ENCODE data around the gene COMMD4.
"Not testable (repeated sequence)": the region's sequence is repeated elsewhere in the genome, so short reads cannot be mapped to it uniquely, and the experiment has no call there.

The COMMD4 gene

DNA sequence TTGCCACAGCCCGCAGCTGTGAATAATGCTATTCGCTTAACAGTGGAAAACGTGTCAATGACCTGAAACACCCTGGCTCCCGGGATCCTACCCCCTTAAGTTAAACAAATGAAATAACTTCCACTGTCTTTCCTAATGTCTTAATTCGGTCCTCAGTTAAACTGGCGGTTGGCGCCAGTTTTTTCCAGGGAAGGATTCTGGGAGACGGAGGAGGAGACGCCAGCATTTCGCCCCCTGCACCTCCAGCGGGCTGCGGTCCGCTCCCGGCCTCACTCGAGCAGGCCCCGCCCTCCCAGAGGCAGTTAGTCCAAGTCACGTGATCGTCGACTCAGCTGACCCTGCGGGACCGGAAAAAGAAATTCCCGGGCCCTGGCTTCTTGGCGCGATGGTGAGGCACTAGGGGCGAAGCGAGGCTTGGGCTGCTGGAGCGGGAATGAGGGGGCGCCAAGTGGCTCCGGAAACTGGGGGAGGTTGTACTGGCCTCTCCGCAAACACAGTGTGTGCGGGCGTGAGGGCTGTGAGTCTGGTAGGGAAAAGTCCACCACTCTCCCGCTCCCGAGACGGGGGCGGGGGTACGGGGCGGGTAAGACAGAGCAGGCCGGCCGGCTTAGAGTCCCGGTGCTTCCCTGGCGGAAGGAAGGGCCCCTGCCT lies at the start of gene COMMD4:
TSS of gene COMMD4 (plus strand) at position 359 of the 651 bp plus-strand sequence. CDS start at position 386, 27 bp downstream.
- DNase-seq = peak; percentile 61

DNA sequence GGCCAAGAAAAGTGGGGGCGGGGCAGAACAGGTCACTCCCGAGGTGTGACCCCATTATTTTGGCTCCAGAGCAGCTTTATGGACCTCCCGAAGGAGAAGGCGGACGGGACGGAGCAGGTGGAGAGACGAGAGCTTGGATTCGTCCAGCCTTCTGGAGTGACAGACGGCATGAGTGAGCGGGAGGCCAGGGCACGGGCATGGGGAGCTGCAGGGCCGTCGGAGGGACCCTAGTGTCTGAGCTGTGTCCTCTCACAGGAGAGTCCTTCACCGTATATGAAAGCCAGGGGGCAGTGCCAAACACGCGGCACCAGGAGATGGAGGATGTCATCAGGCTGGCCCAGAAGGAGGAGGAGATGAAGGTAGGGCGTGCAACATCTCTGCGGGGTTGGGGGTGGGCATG lies 42.2 kb upstream of the COMMD4 start:
- not testable (repeated sequence) for DNase-seq

DNA sequence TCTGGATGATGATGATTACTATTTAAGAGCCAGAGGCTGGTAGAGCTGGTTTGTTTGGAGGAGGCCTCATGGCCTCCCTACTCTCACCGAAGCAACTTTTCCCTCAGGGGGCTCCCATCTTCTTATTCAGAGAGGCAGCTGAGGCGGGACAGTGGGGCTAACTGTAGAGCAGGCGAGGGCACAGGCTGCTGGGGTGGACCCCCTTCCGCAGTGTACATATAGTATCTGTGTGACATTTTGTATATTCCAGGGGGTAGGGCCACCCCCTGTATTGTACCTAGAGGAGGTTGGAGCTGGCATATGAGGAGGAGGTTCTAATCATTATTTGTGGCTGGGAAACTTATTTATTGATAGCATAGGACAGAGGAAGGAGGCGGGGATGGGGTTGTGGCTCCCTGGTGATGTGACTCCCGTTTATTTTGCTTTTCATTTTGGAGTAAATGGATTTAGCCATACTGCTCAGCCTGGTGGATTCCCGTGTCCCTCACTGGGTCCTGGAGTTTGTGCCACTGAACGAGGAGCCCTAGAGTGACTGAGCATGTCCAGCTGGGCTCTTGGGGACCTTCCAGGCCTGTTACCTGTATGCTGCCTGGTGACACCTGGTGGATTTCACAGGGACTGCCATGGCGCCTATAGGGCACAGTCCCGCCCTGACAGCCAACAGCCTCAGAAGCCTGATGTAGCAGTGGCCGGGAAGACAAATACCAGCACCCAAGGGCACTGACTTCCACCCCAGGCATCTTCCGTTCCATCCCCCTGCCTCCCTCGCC lies 37.1 kb upstream of the COMMD4 start:
- DNase-seq = not testable (repeated sequence)

DNA sequence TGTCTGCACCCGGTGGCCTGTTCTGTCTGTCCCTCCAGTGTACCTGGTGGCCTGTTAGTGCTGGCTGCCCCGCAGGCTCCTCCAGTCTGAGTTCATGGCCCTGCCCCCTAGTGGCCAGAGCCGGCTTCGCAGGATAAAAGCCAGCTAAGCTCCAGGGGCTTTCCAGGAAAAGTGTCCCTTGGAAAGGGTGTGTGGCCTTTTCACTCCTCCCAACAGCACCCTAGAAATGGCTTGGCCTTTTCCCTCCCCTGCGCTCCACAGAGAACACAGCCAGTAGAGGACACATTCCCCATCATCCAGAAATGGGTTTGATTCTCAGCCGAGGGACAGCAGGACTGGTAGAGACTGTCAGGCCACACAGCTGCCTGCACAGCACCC lies 36.6 kb upstream of the COMMD4 start:
- not testable (repeated sequence) for DNase-seq

DNA sequence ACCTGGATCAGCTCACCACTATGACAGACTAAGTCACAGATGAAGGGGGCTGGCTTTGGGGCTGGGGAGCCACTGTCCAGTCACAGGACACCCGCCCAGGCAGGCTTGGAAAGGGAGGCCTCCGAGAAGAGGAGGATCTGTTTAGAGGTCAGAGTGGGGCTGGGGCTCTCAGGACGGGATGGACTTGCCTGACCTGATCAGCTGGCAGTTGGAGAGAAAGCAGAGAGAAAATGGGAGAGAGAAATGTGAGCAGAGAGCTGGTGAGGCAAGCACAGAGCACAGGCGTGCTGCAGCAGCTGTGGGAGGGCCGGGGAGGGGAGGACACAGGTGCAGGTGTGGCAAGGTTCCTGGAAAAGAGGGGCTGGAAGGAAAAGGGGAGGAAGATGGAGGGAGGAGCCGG lies 35.8 kb upstream of the COMMD4 start:
- not testable (repeated sequence) for DNase-seq

DNA sequence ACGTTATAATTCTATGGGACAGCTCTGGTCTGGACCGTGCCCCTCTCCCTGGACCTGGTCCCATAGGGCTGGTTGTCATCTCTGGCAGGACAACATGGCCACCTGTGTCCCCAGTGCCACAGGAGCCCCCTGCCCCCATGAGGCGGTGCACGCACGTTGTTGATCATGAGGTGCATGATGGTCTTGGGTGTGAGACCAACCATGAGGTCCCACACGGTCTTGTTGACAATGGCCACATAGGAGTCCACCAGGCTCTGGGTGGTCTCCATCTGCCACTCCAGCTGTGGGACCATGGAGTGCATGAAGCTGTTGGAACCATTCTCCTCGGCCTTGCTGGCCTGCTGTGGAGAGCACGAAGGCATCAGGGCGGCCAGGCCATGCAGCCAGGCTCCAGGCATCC lies 33.5 kb upstream of the COMMD4 start:
- DNase-seq = no peak

DNA sequence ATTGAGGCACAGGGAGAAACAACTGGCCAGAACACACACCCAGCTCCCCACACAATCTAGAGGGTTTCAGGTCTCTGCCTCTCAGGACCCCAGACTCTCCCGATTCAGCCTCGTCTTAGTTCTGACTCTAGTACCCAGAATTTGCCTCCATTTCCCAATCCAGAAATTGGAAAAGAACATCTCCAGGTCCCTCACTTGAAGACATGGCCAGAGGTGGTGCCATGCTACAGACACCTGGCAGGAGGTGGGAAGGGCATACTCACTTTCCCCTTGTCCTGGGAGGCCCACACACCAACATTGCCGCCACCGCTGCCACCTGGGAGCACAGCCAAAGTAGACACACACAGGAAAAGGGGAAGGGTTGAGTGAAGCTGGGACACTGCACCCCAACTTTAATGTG lies 33.1 kb upstream of the COMMD4 start:
- not testable (repeated sequence) for DNase-seq

DNA sequence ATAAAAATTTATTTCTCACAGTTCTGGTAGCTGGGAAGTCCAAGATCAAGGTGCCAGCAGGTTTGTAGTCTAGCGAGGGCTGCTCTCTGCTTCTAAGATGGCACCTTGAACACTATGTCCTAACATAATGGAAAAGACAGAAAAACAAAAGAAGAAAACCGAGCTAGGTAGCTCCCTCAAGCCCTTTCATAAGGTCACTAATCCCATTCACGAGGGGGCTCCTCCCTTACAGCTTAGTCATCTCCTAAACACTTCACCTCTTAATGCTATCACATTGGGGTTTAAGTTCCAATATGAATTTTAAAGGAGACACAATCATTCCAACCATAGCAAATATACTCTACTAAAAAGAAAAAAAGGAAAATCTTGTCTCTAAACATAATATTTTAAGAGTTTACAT lies 29.7 kb upstream of the COMMD4 start:
- no peak for DNase-seq

DNA sequence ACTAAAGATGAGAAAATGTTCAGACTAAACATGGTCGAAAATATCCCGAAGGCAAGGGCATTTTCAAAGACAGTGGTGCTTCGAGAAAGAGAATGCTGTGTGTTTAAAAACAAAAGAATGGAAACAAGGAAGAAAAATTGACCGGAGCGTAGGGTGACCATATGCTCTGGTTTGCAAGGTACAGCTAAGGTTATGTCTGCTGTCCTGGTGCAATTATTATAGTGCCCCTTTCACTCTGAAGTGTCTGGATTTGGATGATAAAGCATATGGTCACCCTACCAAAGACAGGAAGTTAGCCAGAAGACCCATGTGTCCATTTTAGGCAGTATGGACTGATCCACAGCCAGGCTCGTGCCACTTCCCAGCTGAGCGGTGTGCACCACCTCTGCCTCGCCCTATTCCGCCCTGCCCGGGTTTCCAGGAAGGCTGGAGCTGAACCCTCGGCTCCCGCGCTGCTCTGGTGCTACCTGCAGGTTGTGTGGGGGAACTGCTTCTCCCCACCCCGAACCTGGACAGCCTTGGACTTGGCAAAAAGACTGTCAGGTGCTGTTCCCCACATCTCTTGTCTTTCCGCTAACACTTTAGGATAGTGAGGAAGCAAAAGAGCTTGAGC lies 28.0 kb upstream of the COMMD4 start:
- DNase-seq = peak; percentile 4

DNA sequence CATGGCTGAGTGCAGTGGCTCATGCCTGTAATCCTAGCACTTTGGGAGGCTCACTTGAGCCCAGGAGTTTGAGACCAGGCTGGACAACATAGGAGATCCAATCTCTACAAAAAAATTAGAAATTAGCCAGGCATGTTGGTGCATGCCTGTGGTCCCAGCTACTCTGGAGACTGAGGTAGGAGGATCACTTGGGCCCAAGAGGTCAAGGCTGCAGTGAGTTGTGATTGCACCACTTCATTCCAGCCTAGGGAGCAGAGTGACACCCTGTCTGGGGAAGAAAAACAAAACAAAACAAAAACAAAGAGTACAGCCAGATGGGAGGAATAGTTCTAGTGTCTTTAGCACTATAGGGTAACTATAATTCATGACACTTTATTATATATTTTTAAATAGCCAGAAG lies 26.2 kb upstream of the COMMD4 start:
- DNase-seq = no peak

DNA sequence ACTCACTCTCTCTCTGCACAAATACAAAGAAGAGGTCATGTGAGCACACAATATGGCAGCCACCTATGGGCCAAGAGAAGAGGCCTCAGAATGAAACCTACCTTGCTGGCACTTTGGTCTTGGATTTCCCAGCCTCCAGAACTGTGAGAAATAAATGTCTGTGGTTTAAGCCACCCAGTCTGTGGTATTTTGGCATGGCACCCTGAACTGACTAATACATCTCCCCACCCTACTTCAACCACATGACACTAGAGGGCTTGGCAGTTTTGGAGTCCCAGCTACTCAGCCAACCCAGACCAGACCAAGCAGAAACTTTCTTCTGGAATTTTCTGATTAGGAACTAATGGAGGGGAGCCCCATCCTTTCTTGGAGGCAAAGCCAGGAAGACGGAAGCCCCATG lies 23.3 kb upstream of the COMMD4 start:
- not testable (repeated sequence) for DNase-seq

DNA sequence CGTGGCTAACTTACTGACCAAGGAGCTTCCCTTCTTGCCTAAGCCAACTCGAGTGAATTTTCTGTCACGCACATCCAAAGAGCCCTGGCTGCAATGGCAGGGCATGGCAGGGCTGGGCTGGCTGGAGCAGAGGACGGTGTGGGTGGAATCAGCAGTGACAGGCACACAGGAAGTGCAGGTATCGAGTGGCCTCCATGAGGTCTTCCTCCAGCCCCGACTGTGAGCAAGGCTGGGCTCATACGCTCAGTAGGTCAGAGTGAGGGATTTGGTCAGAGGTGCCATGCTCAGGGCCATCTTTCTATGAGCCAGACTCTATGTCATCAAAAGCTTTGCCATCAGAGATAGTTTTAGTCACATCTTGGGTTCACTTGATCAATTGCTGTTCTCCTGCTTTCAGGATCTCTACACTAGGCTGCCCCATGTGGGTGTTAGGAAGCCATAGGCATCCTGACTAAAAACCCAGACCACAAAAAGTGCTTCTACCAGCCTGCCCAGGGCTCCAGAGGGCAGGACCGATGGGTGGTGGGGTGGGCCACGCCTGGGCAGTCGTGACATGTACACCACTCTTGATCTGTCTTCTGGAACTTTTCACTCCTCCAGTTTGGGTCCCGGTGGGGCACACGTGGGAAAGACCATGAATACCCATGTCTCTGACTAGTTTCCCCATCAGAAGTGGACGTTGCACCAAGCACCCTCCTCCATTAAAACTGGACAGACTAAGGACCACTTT lies 22.6 kb upstream of the COMMD4 start:
- no peak for DNase-seq

DNA sequence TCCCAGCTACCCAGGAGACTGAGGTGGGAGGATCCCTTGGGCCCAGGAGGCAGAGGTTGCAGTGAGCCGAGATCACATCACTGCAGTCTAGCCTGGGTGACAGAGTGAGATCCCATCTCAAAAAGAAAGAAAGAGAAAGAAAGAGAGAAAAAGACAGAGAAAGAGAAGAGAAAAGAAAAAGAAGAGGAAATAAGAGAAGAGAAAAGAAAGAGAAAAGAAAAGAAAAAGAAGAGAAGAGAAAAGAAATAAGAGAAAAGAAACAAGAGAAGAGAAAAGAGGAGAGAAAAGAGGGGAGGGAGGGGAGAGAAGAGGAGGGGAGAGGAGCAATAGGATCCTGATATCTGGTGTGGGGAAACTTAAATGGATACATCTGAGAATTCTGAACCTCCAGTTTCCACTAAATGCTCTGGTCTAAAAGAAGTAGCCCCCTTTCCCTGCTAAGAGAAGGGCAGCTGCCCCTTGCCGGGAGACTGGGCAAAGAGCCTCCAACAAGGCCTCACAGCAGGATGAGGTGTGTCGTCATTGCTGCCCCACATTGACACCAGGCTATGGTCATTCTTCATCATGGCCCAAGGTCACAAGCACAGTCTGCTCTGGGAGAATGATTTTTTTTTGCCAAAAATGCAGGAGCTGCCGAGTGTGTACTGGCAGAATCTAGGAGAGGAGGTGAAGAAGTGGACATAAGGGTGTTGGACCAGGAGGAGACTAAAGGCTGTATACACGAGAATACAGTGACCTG lies 21.1 kb upstream of the COMMD4 start:
- DNase-seq = no peak

DNA sequence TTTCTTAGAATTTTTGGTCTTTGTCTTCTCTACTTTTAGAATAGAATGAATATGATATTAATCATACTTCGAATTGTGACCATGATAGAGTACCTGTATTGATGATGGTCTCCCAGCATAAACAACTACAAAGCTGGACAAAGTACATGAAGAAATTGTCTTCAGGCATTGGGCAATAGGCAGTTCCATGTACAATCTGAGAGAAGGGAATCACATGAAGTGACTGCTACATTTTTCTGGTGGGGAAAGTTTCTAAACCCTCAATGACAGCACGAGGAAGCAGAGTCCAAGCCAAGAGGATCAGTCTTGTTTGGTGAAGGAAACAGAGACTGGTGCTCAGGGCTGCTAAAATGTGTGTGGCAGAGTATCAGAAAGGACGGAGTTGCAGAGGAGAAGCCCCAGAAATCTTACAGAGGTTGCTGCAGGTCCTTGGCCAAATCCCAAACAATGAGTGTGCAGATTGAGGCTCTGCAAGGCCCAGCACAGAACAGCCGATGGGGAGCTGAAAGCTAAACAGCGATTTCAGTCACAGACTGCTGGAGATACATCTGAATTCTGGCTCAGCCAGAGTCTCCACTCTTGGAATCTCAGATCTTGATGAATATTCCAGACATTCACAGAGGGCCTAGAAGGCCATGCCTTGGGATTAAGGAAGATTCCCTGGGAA lies 16.5 kb upstream of the COMMD4 start:
- not testable (repeated sequence) for DNase-seq

DNA sequence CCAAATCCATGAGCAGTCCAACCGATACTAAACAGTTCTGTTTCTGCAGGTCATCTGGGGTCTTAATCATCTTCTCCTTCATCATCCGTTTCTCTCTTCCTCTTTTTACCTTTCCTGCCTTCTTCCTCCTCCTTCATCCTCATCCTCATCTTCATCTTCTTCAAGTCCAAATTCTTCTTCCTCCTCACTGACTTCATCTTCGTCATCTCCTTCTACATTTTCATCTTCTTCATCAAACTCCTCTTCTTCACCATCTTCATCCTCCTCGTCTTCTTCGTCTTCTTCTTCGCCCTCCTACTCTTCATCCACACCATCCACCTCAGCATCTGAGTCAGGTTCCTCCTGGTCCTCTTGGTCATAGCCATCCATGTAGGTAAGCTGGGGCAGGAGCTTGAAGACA lies 14.2 kb upstream of the COMMD4 start:
- no peak for DNase-seq

DNA sequence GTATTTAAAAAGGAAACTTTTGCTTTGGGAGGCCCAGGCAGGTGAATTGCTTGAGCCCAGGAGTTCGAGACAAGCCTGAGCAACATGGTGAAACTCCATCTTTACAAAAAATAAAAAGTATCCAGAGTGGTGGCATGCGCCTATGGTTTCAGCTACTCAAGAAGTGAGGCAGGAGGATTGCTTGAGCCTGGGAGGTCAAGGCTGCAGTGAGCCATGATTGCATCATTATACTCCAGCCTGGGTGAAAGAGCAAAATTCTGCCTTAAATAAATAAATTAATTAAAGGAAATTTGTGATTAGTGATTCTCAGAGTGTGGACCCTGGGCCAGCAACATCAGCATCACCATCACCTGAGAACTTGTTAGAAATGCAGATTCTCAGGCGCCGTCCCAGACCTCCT lies 9.9 kb upstream of the COMMD4 start:
- DNase-seq = no peak

DNA sequence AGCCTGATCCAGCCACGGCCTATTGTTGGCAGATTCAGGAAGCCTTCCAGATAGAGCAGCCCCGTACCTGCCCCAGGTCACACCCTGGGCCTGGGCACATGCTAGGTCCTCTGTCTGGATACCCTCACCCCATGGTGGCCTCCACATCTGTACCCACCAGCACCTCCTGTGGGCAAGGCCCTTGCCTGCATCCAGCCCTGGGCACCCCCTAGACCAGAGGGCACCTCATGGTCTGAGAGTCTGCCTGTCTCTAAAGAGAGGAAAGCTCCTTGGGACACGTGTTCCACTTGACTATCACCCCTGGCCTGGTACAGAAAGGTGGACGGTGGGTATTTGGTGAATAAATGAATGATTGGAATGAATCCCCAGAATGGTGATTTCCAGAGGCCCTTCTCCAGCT lies 8.9 kb upstream of the COMMD4 start:
- DNase-seq = no peak

DNA sequence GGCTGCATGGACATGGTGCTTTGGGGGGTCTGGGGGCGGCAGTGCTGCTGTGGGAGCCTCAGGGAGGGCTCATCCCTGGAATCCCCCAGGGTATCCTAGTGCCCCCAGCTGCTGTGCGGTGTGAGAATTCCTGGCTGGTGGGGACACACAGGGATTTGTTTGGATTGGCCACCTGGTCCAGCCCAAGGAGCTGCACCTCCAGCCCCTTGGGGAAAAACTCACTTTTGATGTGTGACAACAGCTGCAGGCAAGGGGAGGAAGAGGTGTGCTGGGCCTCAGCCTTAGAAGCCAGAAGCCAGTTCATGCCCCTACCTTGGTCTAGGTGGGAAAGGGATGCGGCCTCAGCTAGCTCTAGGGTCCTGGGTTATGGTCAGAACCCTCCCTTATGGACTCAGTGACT lies 8.4 kb upstream of the COMMD4 start:
- no peak for DNase-seq

DNA sequence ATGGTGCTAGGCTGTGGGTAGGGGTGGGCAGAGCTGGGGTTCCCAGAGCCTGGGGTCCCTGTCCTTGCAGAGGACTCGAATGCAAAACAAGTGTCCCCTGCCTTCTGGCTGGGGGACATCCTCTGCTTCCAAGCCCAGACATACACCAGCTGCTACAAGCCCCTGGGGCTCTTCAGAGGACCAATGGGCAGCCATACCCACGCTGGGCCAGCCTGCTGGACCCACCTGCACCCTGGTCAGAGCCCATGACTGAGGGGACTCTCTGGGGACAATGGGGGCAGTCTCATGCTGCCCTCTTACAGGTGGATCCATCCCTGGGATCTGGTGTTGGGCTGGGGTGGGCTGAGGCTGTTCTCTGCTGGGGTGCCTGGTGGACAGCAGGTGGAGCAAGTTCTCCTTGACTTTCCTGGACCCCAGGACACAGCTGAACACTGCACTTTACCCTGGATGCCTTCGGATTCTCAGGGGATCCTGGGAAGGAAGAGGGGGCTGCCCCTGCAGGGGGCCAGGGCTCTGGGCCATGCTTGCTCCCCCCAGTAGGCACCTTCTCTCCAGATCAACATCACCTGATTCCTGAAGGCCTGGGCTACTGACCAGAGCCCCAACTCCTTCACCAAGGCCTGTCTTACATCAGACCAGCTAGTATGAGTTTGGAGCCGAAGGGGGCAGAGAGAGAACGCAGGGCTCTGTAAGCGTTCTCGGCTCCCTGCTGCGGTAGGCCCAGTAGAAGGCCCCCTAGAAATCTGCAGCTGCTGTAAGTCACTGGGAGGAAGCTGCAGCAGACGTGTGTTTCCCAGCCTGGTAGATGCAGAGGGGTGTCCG lies 7.2 kb upstream of the COMMD4 start:
- no peak for DNase-seq

DNA sequence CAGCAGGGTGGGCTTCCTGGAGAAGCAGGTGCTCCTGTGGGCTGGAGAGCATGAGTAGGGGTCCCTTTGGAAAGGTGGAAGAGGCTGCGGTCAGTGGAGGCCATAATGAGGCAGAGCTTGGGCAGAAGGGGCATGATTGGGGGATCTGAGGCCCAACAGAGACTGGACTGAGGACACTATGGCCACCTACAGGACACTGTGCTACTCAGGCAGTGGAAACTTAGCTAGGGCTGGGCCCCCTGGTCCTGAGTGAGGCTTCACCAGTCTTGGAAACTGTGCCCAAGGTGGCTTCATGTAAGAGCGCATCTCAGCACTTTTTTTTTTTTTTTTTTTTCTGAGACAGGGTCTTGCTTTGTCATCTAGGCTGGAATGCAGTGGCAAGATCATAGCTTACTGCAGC lies 6.3 kb upstream of the COMMD4 start:
- DNase-seq = no peak

DNA sequence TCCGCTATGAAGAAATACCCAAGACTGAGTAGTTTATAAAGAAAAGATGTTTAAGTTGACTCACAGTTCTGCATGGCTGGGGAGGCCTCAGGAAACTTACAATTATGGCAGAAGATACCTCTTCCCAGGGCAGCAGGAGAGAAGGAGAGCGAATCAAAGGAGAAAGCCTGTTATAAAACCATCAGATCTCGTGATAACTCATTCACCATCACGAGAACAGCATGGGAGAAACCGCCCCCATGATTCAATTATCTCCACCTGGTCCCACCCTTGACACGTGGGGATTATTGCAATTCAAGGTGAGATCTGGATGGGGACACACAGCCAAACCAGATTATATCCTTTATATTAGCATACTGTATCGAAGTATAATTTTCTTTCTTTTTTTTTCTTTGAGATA lies 3.8 kb upstream of the COMMD4 start:
- not testable (repeated sequence) for DNase-seq
